Body of pancreas (tissue), 4 donors: Measurements from ENCODE around the gene PAM. TPM values are rescaled to one million over a fixed set of nuclear protein-coding genes. Genes with fewer than 3 reads are reported as not detected.

Source experiments
- ATAC-seq: fragments of 150-250 bp; one replicate; pipeline ENCODE4 v1.9.1; 2016
- DNase-seq, 4 donors: peaks; one replicate each; pipeline ENCODE4 v3.0.0-alpha.2; 2019
- H3K27ac ChIP-seq, 4 donors: fragments of 200-600 bp; sonication (generic); 1 replicate in 3 of 4; 2 replicates in 1 of 4; pipeline versions ENCODE4 v1.5.1 to v1.6.1; 2016 to 2019; ENCODE audit warnings: mild to moderate bottlenecking in 1 of 4, mixed read lengths in 1 of 4, moderate library complexity in 1 of 4
- H3K27me3 ChIP-seq, 2 donors: fragments of 200-600 bp; sonication (generic); one replicate each; pipeline ENCODE4 v1.6.0; 2016; ENCODE audit warnings: mild to moderate bottlenecking in 1 of 2
- H3K36me3 ChIP-seq, 2 donors: fragments of 200-600 bp; sonication (generic); replicated peaks in 1 of 2; 2 replicates each; pipeline ENCODE4 v1.5.1; 2016; ENCODE audit warnings: low read depth in 2 of 2; ENCODE audit not compliant: insufficient read depth in 1 of 2
- H3K4me1 ChIP-seq: fragments of 200-600 bp; sonication (generic); one replicate; pipeline ENCODE4 v1.6.0; 2016
- H3K4me3 ChIP-seq, 2 donors: fragments of 200-600 bp; sonication (generic); 1 replicate in 1 of 2; 2 replicates in 1 of 2; pipeline ENCODE4 v1.5.1; 2016 to 2019
- H3K9me3 ChIP-seq, 3 donors: fragments of 200-600 bp; sonication (generic); 1 replicate in 2 of 3; 2 replicates in 1 of 3; pipeline ENCODE4 v1.5.1; 2016
- CTCF ChIP-seq, 7 experiments: fragments of 450-650 bp in 4 of 7; fragments of 200-600 bp in 3 of 7; sonication (generic) in 3 of 7; IDR thresholded peaks; one replicate each; pipeline ENCODE4 v1.5.1; 2016 to 2019; ENCODE audit warnings: antibody characterized with exemption in 7 of 7
- POLR2A ChIP-seq, 3 donors: fragments of 450-650 bp; IDR thresholded peaks; one replicate each; pipeline ENCODE4 v1.6.1; 2016; ENCODE audit warnings: antibody characterized with exemption in 3 of 3, mild to moderate bottlenecking in 2 of 3
- WGBS, 2 donors: methylation state at CpG; one replicate each; pipeline ENCODE4 v1.1.5; 2017; 5-methylcytosine and 5-hydroxymethylcytosine counted together
- intact Hi-C: fragments of 100-400 bp; cut with DNase I; formaldehyde crosslinking; loops from one replicate; pipeline ENCODE4 v1.15.1; 2023
- total RNA-seq, 2 donors: library from RNA; depleted of rRNA; stranded (reverse); fragments of >200 nt; gene quantifications; one replicate each; pipeline ENCODE4 v1.1.0, GENCODE V29; 2016

PAM gene
- total RNA-seq, 2 donors from 2014 or later, result 75.2 to 111 TPM

GRCh38 chr5:102937894-102938293 is 182.8 kb downstream of the PAM start:
- no peaks in the 10 kb centered on the region for H3K9me3 ChIP-seq
- ATAC-seq, result no peak
- no peak for DNase-seq
- no peaks in the 10 kb centered on the region for H3K27me3 ChIP-seq
- H3K36me3 ChIP-seq, result no peaks in the 10 kb centered on the region
- intact Hi-C loops, result no loop called here
- H3K4me3 ChIP-seq, result no peak overlapping the region
- no peak overlapping the region for H3K27ac ChIP-seq
- 87 to 93% methylated on average over 2 of the region's 2 CpGs for WGBS, 2 donors
- no peak for TF ChIP-seq CTCF (IDR thresholded peaks at IDR 0.05)
- H3K4me1 ChIP-seq, result no peaks in the 10 kb centered on the region

GRCh38 chr5:102941111-102941510 is 186.0 kb downstream of the PAM start:
- H3K36me3 ChIP-seq, result no peaks in the 10 kb centered on the region
- no peaks in the 10 kb centered on the region for H3K27me3 ChIP-seq
- ATAC-seq (no peak), DNase-seq (no peak)
- H3K9me3 ChIP-seq, result no peaks in the 10 kb centered on the region
- no peak overlapping the region for H3K27ac ChIP-seq
- TF ChIP-seq CTCF (IDR thresholded peaks at IDR 0.05) (no peak), POLR2A (IDR thresholded peaks at IDR 0.05) (no peak)
- H3K4me3 ChIP-seq, result no peak overlapping the region
- intact Hi-C loops, result no loop called here
- H3K4me1 ChIP-seq, result no peaks in the 10 kb centered on the region
- 91% methylated on average over 5 of the region's 5 CpGs for WGBS, 2 donors

GRCh38 chr5:102946414-102946813 is 191.3 kb downstream of the PAM start:
- Histone ChIP-seq H3K4me1 (no peaks in the 10 kb centered on the region), H3K27ac (no peak overlapping the region), H3K36me3 (no peaks in the 10 kb centered on the region), H3K9me3 (no peaks in the 10 kb centered on the region), H3K27me3 (no peaks in the 10 kb centered on the region), H3K4me3 (no peak overlapping the region)
- DNase-seq (no peak), ATAC-seq (no peak)
- intact Hi-C loops, result no loop called here
- TF ChIP-seq POLR2A (IDR thresholded peaks at IDR 0.05) (no peak), CTCF (IDR thresholded peaks at IDR 0.05) (no peak)

GRCh38 chr5:102946971-102947370 is 191.9 kb downstream of the PAM start:
- H3K4me1 ChIP-seq, result no peaks in the 10 kb centered on the region
- H3K27ac ChIP-seq, result no peak overlapping the region
- no peaks in the 10 kb centered on the region for H3K9me3 ChIP-seq
- H3K4me3 ChIP-seq, result no peak overlapping the region
- no peak for ATAC-seq
- TF ChIP-seq CTCF (IDR thresholded peaks at IDR 0.05) (no peak), POLR2A (IDR thresholded peaks at IDR 0.05) (no peak)
- intact Hi-C loops, result no loop called here
- no peaks in the 10 kb centered on the region for H3K27me3 ChIP-seq
- H3K36me3 ChIP-seq, result no peaks in the 10 kb centered on the region
- DNase-seq, result no peak
- 51 to 57% methylated on average over 2 of the region's 2 CpGs for WGBS, 2 donors

- H3K27ac ChIP-seq, result no peak overlapping the region
- WGBS, 2 donors, result 16 to 24% methylated on average over 1 of the region's 1 CpG
- intact Hi-C loops, result no loop called here
- no peaks in the 10 kb centered on the region for H3K27me3 ChIP-seq
- DNase-seq (no peak), ATAC-seq (no peak)
- H3K36me3 ChIP-seq, result no peaks in the 10 kb centered on the region
- H3K9me3 ChIP-seq, result no peaks in the 10 kb centered on the region
- H3K4me3 ChIP-seq, result no peak overlapping the region
- H3K4me1 ChIP-seq, result peaks cover 5% of the 10 kb centered on the region
- TF ChIP-seq CTCF (IDR thresholded peaks at IDR 0.05) (no peak), POLR2A (IDR thresholded peaks at IDR 0.05) (no peak)
Measured at GRCh38 chr5:102955488-102955887, 200.4 kb downstream of the PAM start.
